ENCODE data around the gene ADAMTS6.

Gene ADAMTS6

GRCh38 chr5:65475895-65476294, 5.8 kb downstream of the ADAMTS6 start:
- no peak for DNase-seq
- in situ Hi-C loops (cut with MboI; ENCODE audit: low pct_unique_long_range_greater_than_20kb, low sequenced_read_pairs): loop anchor here (25.0 kb wide), 2 partner anchors 389 to 664 kb away; no protein-coding TSS in a partner anchor

GRCh38 chr5:65475336-65475735, 6.4 kb downstream of the ADAMTS6 start:
- DNase-seq: no peak
- in situ Hi-C loops (cut with MboI; ENCODE audit: low pct_unique_long_range_greater_than_20kb, low sequenced_read_pairs): loop anchor here (25.0 kb wide), 2 partner anchors 388 to 663 kb away; no protein-coding TSS in a partner anchor

GRCh38 chr5:65474130-65474711, 7.5 kb downstream of the ADAMTS6 start:
- in situ Hi-C loops (cut with MboI; ENCODE audit: low pct_unique_long_range_greater_than_20kb, low sequenced_read_pairs): no loop called here
- DNase-seq: no peak

- in situ Hi-C loops (cut with MboI; ENCODE audit: low pct_unique_long_range_greater_than_20kb, low sequenced_read_pairs): no loop called here
Observed at GRCh38 chr5:65468633-65469032, 13.1 kb downstream of the ADAMTS6 start.

GRCh38 chr5:65462139-65462705, 19.5 kb downstream of the ADAMTS6 start:
- DNase-seq: no peak
- in situ Hi-C loops (cut with MboI; ENCODE audit: low pct_unique_long_range_greater_than_20kb, low sequenced_read_pairs): no loop called here

More at GRCh38 chr5:65468633-65469032, 13.1 kb downstream of the ADAMTS6 start:
- DNase-seq: no peak

GRCh38 chr5:65461490-65461889, 20.2 kb downstream of the ADAMTS6 start:
- DNase-seq: no peak
- in situ Hi-C loops (cut with MboI; ENCODE audit: low pct_unique_long_range_greater_than_20kb, low sequenced_read_pairs): no loop called here

GRCh38 chr5:65459995-65460394, 21.7 kb downstream of the ADAMTS6 start:
- DNase-seq: no peak
- in situ Hi-C loops (cut with MboI; ENCODE audit: low pct_unique_long_range_greater_than_20kb, low sequenced_read_pairs): no loop called here

GRCh38 chr5:65455064-65455463, 26.7 kb downstream of the ADAMTS6 start:
- in situ Hi-C loops (cut with MboI; ENCODE audit: low pct_unique_long_range_greater_than_20kb, low sequenced_read_pairs): no loop called here

GRCh38 chr5:65451436-65451835, 30.3 kb downstream of the ADAMTS6 start:
- no peak for DNase-seq
- in situ Hi-C loops (cut with MboI; ENCODE audit: low pct_unique_long_range_greater_than_20kb, low sequenced_read_pairs): no loop called here

More at GRCh38 chr5:65455064-65455463, 26.7 kb downstream of the ADAMTS6 start:
- DNase-seq: no peak

- in situ Hi-C loops (cut with MboI; ENCODE audit: low pct_unique_long_range_greater_than_20kb, low sequenced_read_pairs): no loop called here
- no peak for DNase-seq
Observed at GRCh38 chr5:65446682-65447081, 35.0 kb downstream of the ADAMTS6 start.

- DNase-seq: no peak
- in situ Hi-C loops (cut with MboI; ENCODE audit: low pct_unique_long_range_greater_than_20kb, low sequenced_read_pairs): no loop called here
Observed at GRCh38 chr5:65441800-65442199, 39.9 kb downstream of the ADAMTS6 start.

- in situ Hi-C loops (cut with MboI; ENCODE audit: low pct_unique_long_range_greater_than_20kb, low sequenced_read_pairs): no loop called here
Observed at GRCh38 chr5:65440456-65440855, 41.3 kb downstream of the ADAMTS6 start.

GRCh38 chr5:65434122-65434521, 47.6 kb downstream of the ADAMTS6 start:
- no peak for DNase-seq

More at GRCh38 chr5:65440456-65440855, 41.3 kb downstream of the ADAMTS6 start:
- DNase-seq: no peak

GRCh38 chr5:65426656-65427055, 55.1 kb downstream of the ADAMTS6 start:
- in situ Hi-C loops (cut with MboI; ENCODE audit: low pct_unique_long_range_greater_than_20kb, low sequenced_read_pairs): no loop called here
- DNase-seq: no peak

More at GRCh38 chr5:65434122-65434521, 47.6 kb downstream of the ADAMTS6 start:
- in situ Hi-C loops (cut with MboI; ENCODE audit: low pct_unique_long_range_greater_than_20kb, low sequenced_read_pairs): no loop called here

- DNase-seq: no peak
- in situ Hi-C loops (cut with MboI; ENCODE audit: low pct_unique_long_range_greater_than_20kb, low sequenced_read_pairs): no loop called here
Observed at GRCh38 chr5:65423623-65424022, 58.1 kb downstream of the ADAMTS6 start.

GRCh38 chr5:65418661-65419060, 63.1 kb downstream of the ADAMTS6 start:
- no peak for DNase-seq
- in situ Hi-C loops (cut with MboI; ENCODE audit: low pct_unique_long_range_greater_than_20kb, low sequenced_read_pairs): no loop called here

GRCh38 chr5:65413822-65414221, 67.9 kb downstream of the ADAMTS6 start:
- DNase-seq: no peak
- in situ Hi-C loops (cut with MboI; ENCODE audit: low pct_unique_long_range_greater_than_20kb, low sequenced_read_pairs): no loop called here

- DNase-seq: no peak
- in situ Hi-C loops (cut with MboI; ENCODE audit: low pct_unique_long_range_greater_than_20kb, low sequenced_read_pairs): no loop called here
Observed at GRCh38 chr5:65412842-65413241, 68.9 kb downstream of the ADAMTS6 start.

GRCh38 chr5:65411356-65411755, 70.4 kb downstream of the ADAMTS6 start:
- in situ Hi-C loops (cut with MboI; ENCODE audit: low pct_unique_long_range_greater_than_20kb, low sequenced_read_pairs): no loop called here

GRCh38 chr5:65395526-65396155, 86.1 kb downstream of the ADAMTS6 start:
- DNase-seq: no peak
- in situ Hi-C loops (cut with MboI; ENCODE audit: low pct_unique_long_range_greater_than_20kb, low sequenced_read_pairs): no loop called here

More at GRCh38 chr5:65411356-65411755, 70.4 kb downstream of the ADAMTS6 start:
- no peak for DNase-seq

Data from KBM-7 (cell line).